ENCODE data around the gene MASP1. TPM values are rescaled to one million over a fixed set of nuclear protein-coding genes. Genes with fewer than 3 reads are reported as not detected.

MASP1 gene
- total and polyA plus RNA-seq, 2 of the 4 experiments (the other 2 are of a cell fraction), result 13.1 to 16.2 TPM

DNA sequence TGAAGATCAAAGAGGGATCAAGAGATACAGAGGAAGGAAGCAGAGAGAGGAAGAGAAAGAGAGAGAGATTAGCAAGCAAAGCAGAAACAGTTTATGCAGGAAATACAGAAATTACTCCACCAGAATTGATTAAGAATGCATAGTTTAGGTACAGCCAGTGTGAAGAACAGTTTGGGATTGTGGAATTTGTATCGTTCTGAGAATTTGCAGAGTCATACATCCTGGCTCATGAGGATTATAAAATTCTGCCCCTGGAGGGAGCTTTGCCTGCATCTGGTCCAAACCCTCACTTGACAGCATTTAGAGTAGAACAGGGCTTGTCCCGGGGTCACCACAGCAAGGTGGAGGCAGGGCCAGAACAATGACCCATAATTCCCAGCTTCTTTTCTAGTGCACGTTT, 44.1 kb downstream of the MASP1 start:
- Histone ChIP-seq H3K27me3 (ENCODE audit: control insufficient read depth, insufficient read depth, low read length) (no peaks in the 10 kb centered on the region), H2BK20ac (ENCODE audit: low read depth, low read length) (no peak overlapping the region), H2AK5ac (ENCODE audit: low read depth, low read length) (no peak overlapping the region), H3K36me3 (ENCODE audit: control insufficient read depth, insufficient read depth, low read length) (peaks cover 11% of the 10 kb centered on the region; the same call in 1 of the 2 replicates), H3K14ac (replicated peaks; ENCODE audit: low read depth, low read length) (no peak overlapping the region), H4K91ac (ENCODE audit: insufficient read depth, low read depth, low read length) (no peak overlapping the region), H3K4me3 (ENCODE audit: insufficient read depth, low read depth, low read length) (no peak overlapping the region), H2BK15ac (ENCODE audit: low read depth, low read length) (no peak overlapping the region), H3K4ac (ENCODE audit: low read depth, low read length) (no peak overlapping the region), H3K27ac (ENCODE audit: insufficient read depth, low read length) (no peak overlapping the region), H3K79me1 (ENCODE audit: low read depth in 1 of 2, low read length in 2 of 2) (no peaks in the 10 kb centered on the region), H2BK5ac (ENCODE audit: low read depth, low read length, poor library complexity, severe bottlenecking) (no peak overlapping the region), H3K4me2 (ENCODE audit: low read depth, low read length) (no peak overlapping the region), H3K9me1 (ENCODE audit: insufficient read depth, low read length) (no peaks in the 10 kb centered on the region), H3K9me3 (ENCODE audit: control insufficient read depth, insufficient read depth, low read length) (peaks cover 3% of the 10 kb centered on the region), H4K5ac (ENCODE audit: low read depth, low read length) (no peak overlapping the region), H3K18ac (ENCODE audit: low read depth, low read length) (no peak overlapping the region), H3K9ac (ENCODE audit: low read depth, low read length) (no peak overlapping the region), H4K8ac (ENCODE audit: low read depth in 2 of 2, low read length in 2 of 2) (no peak overlapping the region), H4K20me1 (ENCODE audit: insufficient read depth, low read length) (no peaks in the 10 kb centered on the region), H3K23ac (ENCODE audit: low read depth, low read length) (no peak overlapping the region), H3K56ac (ENCODE audit: extremely low read depth, insufficient read depth, low read length) (no peak overlapping the region), H2AK9ac (replicated peaks; ENCODE audit: low read depth, low read length, poor library complexity) (no peak overlapping the region), H2AFZ (replicated peaks; ENCODE audit: low read length, poor library complexity) (no peak overlapping the region), H3K4me1 (ENCODE audit: control insufficient read depth, insufficient read depth, low read length) (peaks cover 11% of the 10 kb centered on the region), H2BK120ac (ENCODE audit: low read depth, low read length) (no peak overlapping the region)
- in situ Hi-C loops (cut with MboI; ENCODE audit: low sequenced_read_pairs) (no loop called here), intact Hi-C loops (cut with micrococcal nuclease) (no loop called here), dilution Hi-C loops (cut with HindIII; ENCODE audit: low sequenced_read_pairs, unreplicated experiment) (no loop called here)
- TF ChIP-seq MAFK (IDR thresholded peaks at IDR 0.05; ENCODE audit: low read depth, low read length) (no peak), FOS (IDR thresholded peaks at IDR 0.05; ENCODE audit: low read depth, low read length) (no peak), NFE2L2 (IDR thresholded peaks at IDR 0.05; ENCODE audit: low read depth, low read length) (peak; percentile 54; the same call in 1 of the 2 replicates), RFX5 (IDR thresholded peaks at IDR 0.05; ENCODE audit: low read depth, low read length) (no peak)
- DNase-seq, result no peak
- POLR2A ChIA-PET (ENCODE audit: unreplicated experiment), result no interaction called here
- no TSS peak for BruUV-seq (replicated peaks)
- no peak for ATAC-seq (ENCODE audit: low read depth)
- 20% methylated on average over 2 of the region's 3 CpGs; no CpG with 5 or more reads in 1 of the 2 experiments for WGBS, 2 experiments (ENCODE audit: extremely low coverage in 2 of 2, insufficient read length in 1 of 2)
- CTCF ChIA-PET, result no interaction called here

Data from IMR-90 (cell line).